GM15510 (cell line): ENCODE data around the gene SEC63.

Experiments used
- POLR2A ChIP-seq: IDR thresholded peaks from 3 replicates; pipeline ENCODE4 v1.6.1; 2011; ENCODE audit warnings: borderline replicate concordance; ENCODE audit not compliant: insufficient read length; ENCODE audit errors: extremely low read depth

SEC63 gene

DNA sequence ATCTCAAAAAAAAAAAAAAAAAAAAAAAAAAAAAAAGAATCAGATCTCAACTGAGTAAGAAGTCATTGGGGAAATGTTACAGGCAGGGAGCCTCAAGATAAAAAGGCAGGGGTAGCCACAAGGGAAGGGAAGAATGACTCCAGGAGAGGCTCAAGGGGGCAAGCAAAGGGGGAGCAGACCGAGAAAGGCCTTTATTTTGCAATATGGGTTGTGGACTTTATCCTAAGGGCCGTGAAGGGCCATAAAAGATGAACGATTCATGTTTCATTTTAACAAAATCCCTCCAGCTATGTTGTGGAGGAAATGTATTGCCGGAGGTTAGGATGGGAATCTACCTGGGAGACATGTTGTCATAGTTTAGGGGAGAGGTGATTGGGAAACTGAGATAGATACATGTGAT lies 25.8 kb upstream of the SEC63 start:
- TF ChIP-seq POLR2A, result no peak

DNA sequence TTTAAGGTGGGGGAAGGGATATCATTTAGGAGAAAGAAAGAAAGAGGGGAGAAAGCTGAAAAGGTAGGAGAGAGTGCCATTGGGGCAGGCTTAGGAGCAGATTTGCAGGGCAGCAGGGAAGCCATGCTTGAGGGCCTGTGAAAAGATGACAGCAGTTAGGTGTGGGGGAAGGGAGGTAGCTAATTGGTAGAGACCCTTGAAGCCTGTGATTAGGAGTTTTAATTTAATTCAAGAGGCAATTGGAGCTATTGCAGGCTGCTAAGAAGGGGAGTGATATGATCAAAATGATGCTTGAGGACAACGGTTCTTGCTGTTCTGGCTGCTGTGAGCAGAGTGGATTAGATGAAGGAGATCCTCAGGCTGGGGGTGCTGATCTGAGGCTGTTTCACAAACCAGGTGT lies 24.5 kb upstream of the SEC63 start:
- TF ChIP-seq POLR2A, result no peak

DNA sequence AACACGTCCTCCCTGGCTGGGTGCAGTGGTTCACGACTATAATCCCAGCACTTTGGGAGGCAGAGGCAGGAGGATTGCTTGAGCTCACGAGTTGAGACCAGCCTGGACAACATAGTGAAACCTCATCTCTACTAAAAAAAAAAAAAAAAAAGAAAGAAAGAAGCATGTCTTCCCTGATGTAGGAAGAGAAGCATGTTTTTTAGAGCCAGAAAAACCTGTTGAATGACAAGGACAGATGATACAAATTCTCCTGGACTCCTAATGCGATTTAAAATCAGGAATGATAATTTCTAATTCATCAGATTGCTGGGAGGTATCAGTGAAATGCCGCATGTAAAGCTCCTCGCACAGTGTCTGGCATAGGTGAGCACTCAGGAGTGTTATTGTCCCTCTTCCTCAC lies 23.7 kb upstream of the SEC63 start:
- TF ChIP-seq POLR2A, result no peak

DNA sequence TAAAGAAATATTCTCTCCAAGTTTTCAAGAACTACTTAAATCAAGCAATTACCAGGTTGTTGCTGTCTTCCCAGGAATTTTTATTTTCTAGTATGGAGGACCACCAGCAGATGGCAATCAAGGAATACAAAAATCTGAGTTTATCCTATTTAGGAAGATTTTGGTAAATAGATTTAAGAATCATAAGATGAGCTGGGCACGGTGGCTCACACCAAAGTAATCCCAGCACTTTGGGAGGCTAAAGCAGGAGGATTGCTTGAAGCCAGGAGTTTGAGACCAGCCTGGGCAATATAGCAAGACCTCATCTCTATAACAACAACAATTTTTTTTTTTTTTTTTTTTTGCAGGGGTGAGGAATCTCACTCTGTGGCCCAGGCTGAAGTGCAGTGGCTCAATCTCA lies 19.3 kb upstream of the SEC63 start:
- no peak for TF ChIP-seq POLR2A

DNA sequence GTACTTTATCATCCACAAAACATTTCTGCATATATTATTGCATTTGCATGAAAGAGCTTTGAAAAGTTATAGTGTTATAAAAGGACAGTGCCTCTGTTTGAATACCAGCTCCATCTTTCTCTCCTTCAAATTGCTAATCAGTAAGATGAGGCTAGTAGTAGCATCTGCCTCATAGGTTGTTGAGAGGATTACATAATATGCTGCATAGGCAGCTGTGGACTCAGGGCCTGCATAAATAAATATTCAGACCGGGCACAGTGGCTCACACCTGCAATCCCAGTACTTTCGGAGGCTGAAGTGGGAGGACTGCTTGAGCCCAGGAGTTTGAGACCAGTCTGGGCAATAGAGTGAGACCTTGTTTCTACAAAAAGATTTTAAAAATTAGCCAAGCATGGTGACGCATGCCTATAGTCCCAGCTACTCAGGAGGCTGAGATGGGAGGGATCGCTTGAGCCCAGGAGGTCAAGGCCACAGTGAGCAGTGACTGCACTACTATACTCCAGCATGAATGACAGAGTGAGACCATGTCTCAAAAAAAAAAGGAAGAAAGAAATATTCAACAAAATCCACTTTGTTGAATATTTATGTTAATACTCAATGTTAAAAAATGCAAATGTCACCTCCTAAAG lies 18.3 kb upstream of the SEC63 start:
- TF ChIP-seq POLR2A, result no peak

DNA sequence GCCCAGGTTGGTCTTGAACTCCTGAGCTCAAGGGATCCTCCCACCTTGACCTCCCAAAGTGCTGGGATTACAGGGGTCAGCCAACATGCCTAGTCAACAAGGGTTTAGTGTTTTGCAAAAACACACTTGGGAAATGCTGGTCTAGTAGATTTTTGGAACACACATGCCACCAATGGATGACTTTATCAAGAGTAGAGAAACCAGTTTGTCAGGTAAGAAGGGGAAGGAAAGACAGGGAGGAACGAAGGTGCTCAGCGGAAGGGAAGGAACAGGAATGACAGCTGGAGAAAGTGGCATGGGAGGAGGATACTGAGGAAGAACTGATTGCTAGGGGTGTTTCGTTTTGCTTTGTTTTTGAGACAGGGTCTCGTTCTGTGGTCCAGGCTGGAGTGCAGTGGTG lies 15.6 kb upstream of the SEC63 start:
- TF ChIP-seq POLR2A, result no peak

DNA sequence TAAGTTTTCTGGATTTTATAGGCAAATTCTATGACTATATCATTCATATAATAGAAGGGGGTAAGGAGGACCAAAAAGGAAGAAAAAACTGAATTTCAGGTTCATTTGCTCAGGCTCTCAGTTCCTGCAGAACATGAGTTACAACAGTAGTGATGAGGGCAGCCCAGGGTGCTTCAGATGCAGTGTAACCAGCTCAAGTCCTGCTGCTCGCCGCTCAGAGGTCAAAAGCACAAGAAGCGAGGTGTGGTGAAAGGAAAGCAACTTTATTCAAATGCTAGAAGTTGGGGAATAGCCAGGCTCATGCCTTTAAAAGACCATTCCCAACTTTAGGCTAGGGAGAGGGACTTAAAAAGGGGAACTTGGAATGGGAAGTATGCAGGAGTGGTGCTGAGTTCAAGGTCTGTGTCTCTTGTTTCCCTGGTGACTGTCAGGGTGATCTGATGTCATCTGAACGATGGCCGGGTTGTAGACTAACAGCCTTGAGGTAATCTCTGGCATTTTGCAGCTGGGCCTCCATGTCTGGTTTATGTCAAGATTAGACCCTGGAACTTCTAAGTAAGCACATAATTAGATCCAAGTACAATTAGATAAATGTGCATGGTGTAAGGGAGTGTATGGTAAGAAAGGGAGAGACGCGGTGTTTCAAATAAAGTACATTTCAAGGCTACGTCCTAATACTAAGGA lies 14.5 kb upstream of the SEC63 start:
- TF ChIP-seq POLR2A, result no peak

DNA sequence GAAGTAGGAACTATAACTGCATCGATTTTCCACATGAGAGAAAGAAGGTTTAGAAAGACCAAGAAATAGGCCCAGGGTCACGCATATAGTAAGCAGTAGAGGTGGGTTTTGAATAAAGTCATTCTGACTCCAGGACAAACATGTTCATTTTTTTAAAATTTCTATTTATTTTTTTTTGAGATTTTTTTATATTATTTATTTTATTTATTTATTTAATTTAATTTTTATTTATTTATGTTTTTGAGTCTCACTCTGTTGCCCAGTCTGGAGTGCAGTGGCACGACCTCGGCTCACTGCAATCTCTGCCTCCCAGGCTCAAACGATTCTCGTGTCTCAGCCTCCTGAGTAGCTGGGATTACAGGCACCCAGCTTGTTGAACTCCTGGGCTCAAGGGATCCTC lies 13.2 kb upstream of the SEC63 start:
- no peak for TF ChIP-seq POLR2A

DNA sequence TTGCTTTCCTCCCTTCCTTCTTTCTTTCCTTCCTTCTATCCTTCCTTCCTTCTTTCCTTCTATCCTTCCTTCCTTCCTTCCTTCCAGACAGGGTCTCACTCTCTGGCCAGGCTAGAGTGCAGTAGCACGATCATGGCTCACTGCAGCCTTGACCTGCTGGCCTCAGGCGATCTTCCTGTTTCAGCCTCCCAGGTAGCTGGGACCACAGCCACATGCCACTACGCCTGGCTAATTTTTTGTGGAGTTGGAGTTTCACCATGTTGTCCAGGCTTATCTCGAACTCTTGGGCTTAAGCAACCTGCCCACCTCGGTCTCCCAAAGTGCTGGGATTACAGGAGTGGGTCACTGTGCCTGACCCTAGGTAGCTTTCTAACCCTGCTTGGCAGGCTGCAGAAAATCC lies 12.2 kb upstream of the SEC63 start:
- TF ChIP-seq POLR2A, result no peak

DNA sequence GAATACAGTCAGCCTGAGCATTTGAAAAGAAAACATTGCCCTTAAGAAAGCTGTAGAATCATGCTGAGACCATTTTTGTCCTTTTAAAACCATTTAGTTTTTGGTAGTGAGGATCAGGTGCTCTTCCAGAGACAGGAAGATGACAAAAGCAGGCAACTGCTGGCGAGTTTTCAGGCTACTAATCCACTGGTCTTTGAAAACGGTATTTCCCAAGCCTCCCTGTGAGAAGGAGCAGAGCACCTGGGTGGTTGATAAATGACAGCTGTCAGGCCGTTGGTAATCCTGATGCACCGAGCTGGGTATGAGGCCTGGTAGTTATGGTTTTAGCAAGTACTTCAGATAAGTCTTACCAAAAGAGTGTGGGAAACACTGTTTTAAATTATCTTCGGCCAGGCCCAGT lies 10.1 kb upstream of the SEC63 start:
- no peak for TF ChIP-seq POLR2A

DNA sequence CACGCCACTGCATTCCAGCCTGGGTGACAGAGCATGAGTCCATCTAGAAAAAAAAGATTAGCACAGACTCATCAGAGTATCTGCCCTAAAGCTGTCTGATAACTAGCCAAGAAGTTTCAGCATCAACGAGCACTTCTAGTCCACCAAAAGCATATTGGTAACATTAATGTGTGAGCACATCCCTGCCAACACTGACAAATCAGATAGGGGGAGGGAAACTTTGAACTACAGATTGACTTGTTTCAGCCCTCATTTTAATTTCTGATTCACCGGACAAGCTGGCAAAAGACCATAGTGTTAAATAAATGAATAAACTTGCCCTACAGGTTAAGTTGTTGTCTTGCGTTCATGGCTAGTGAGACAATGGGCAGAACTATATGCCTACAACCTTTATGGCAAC lies 7.7 kb upstream of the SEC63 start:
- no peak for TF ChIP-seq POLR2A

DNA sequence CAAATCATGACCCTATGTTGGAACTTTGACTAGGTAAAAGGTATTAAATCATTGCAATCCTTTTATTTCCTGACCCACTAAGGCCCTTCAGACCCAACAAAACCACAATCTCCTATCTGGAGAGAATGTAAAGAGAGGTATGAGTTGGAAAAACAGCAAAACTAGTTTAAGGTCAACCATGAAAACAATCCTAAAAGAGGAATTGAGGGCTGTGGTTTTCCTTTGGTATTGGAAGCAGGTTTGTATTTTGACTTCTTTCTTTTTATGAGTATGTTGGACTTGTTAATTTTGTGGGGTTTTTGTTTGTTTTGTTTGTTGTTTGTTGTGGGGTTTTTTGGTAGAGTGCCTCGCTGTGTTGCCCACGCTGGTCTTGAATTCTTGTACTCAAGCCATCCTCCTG lies 4.7 kb upstream of the SEC63 start:
- no peak for TF ChIP-seq POLR2A

DNA sequence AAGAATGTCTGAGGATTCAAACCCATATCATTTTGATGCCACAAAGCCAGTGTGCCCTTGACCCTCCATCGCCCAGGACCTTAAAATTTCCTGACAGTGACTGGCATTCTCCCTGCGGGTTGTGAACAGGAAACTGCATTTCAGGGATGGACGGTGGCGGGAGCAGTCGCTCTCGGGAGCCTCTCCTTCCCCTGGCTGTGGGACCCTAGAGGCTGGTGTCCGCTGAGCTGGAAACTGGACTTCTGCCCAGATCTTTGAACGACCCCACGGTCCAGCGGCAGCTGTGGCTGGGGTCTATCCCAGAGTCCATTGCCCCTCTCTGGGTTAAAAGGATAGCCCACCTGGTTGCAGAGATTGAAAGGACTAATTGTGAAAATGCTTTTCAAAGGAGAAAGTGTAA lies 1.4 kb upstream of the SEC63 start:
- no peak for TF ChIP-seq POLR2A

DNA sequence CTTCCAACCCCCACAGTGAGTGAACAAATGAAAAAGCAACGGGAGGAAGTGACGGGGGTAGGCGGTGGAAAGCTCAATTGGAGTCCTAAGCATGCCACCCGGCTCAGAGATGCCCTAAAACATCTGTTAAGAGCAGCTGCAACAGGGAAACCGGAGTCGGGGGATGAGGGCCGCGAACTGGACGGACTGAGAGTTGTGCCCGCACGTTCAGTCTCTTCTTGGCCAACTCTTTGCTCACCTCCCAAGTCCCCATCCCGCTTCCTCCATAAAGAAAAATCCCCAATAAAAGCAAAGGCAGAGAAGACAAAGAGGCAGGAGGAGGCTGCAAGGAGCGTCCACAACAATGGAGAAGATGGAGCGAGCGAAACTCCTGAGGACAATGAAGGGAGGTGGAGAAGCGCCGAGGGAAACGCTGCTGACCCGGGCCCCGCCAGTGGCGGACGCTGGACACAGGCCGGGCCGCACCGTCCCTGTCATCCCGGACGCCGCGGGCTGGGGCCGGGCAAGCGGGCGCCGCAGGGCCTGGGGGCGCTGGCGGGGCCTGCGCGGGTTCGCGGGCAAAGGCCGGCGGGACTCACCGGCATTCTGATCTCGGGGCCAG lies 600 bp downstream of the SEC63 start:
- peak; percentile 50 for TF ChIP-seq POLR2A

DNA sequence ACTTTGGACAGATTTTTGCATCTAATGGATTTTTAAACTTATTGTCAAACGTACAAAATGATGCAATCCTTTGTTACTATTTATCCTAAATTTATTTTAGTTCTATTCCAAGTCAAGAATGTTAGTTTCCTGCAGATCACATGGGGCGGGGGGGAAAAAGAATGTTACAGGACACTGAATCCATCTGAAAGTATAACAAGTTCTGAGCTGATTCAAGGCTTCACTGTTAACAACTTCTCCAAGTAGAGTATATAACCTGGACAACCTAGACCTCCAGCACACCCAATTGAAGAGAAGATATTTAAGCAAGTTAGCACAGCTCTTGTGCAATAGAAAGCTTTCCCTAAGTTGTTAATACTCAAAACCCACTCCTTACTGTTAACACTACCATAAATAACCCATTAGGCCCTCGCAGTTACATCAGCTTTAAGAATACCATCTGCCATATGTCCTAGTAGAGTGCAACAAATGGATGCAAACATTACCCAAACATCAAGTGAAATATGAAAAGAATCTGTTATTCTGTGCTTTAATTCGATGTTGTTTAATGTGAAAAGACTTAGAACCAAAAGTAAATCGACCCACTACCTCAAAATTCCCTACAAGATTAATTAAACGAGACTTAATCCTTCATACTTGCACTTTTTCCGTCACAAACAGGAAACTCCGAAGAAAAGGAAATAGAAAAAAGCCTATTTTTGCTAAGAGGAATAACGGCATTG lies 1.3 kb downstream of the SEC63 start:
- TF ChIP-seq POLR2A, result no peak
